Measurements from ENCODE around the gene COPS7A. TPM values are rescaled to one million over a fixed set of nuclear protein-coding genes. Genes with fewer than 3 reads are reported as not detected.

Gene COPS7A
- total RNA-seq, 1 experiment from 2014 or later, result 67.8 TPM

DNA sequence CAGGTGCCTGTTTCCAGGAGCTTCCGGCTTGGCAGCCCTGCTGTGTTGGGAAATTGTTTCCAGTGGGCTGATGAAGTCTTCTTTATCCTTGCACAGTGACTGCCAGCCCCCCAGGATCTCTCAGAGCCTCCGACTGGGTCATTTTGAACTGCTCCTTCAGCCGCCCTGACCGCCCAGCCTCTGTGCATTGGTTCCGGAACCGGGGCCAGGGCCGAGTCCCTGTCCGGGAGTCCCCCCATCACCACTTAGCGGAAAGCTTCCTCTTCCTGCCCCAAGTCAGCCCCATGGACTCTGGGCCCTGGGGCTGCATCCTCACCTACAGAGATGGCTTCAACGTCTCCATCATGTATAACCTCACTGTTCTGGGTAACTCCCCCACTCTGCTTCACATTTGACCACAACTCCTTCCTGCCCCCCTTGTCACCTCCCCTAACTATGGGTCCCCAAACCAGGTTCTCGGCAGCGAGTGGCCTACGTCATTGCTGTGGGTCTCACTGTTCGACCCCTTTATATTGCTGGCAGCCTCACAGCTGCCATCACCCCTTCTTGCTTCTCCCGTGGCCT is 50.7 kb downstream of the COPS7A start:
- DNase-seq (ENCODE audit: low read depth, low spot score) (no peak), ATAC-seq (no peak)
- Histone ChIP-seq H3K9ac (ENCODE audit: low read length) (no peak overlapping the region), H3K36me3 (ENCODE audit: control insufficient read depth in 1 of 2, insufficient read depth in 2 of 2, low read length in 2 of 2) (peaks cover 9 to 10% of the 10 kb centered on the region in 2 experiments; a peak in 3 of 4 replicates), H3K4me1 (ENCODE audit: control insufficient read depth in 1 of 2, insufficient read depth in 2 of 2, low read length in 2 of 2) (peaks cover 11 to 30% of the 10 kb centered on the region in 2 experiments; a peak in 3 of 4 replicates), H3K4me3 (replicated peaks in 1 of 2; ENCODE audit: low read depth in 1 of 2, low read length in 2 of 2) (no peak overlapping the region), H3K79me2 (ENCODE audit: insufficient read depth, low read length) (peaks cover under 1% of the 10 kb centered on the region; the same call in 1 of the 2 replicates), H3K9me3 (ENCODE audit: control insufficient read depth in 1 of 2, insufficient read depth in 1 of 2, low read depth in 1 of 2, low read length in 2 of 2) (no peaks in the 10 kb centered on the region), H3K27ac (ENCODE audit: low read depth, low read length) (no peak overlapping the region), H2AFZ (ENCODE audit: low read depth, low read length, poor library complexity, severe bottlenecking) (no peak overlapping the region), H3K9me2 (ENCODE audit: insufficient read depth) (no peaks in the 10 kb centered on the region), H3K27me3 (ENCODE audit: insufficient read depth, low read length) (no peaks in the 10 kb centered on the region), H3K4me2 (ENCODE audit: low read length) (no peak overlapping the region), H4K20me1 (ENCODE audit: insufficient read depth) (no peaks in the 10 kb centered on the region)
- BruUV-seq (replicated peaks), result no TSS peak
- ChIA-PET RAD21 (ENCODE audit: low non-redundant PET in 1 of 2, low total read pairs in 2 of 2, uncharacterized antibody in 2 of 2, unreplicated experiment in 2 of 2) (no interaction called here), CTCF (interaction anchor here (0.9 kb wide), 1 partner anchor 9 kb away, joined by 3 read pairs; the partner anchor contains the start of gene PTMS), POLR2A (interaction anchor here (1.8 kb wide), 1 partner anchor 9 kb away, joined by 7 read pairs; the partner anchor contains the start of gene PTMS)
- intact Hi-C loops (cut with micrococcal nuclease), result no loop called here
- TF ChIP-seq POLR2A (IDR thresholded peaks at IDR 0.05; ENCODE audit: borderline replicate concordance, extremely low read depth, insufficient read depth, insufficient read length) (no peak), FOSL1 (IDR thresholded peaks at IDR 0.05; ENCODE audit: low read depth) (no peak)

DNA sequence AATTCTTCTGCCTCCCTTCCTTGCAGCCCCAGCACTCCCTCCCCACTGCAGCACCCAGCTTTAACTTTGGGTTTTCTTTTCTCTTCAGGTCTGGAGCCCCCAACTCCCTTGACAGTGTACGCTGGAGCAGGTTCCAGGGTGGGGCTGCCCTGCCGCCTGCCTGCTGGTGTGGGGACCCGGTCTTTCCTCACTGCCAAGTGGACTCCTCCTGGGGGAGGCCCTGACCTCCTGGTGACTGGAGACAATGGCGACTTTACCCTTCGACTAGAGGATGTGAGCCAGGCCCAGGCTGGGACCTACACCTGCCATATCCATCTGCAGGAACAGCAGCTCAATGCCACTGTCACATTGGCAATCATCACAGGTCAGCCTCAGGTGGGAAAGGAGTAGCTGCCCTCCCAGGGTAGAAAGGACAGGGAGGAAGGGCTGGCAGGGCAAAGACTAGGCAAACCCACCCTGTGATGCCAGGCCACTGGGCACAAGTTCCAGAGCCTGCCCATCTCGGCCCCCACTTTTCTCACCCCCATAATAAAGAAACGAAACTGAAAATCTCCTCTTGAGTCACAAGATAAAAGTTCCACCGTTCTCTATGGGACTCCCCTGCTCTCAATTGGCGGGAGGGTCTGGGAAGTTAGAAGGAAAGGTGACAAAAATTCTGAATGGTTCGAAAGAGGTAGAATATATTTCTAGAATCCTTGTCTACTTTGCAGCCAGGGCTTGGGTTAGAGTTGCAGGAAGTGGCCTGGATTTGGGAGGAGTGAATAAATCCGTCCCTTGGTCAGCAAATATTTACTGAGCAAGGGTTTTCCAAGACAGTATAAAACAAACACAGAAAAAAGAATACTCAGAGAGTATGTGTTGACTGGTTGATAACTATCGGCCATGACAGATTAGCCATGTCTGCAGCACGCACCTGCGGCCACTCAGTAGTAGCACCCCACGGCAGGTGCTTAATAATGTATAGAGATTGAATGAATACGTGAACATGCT is 51.6 kb downstream of the COPS7A start:
- no peak overlapping the region for H3K4me3 ChIP-seq (replicated peaks in 1 of 2; ENCODE audit: low read depth in 1 of 2, low read length in 2 of 2)
- no peaks in the 10 kb centered on the region for H3K9me3 ChIP-seq (ENCODE audit: control insufficient read depth in 1 of 2, insufficient read depth in 1 of 2, low read depth in 1 of 2, low read length in 2 of 2)
- no peaks in the 10 kb centered on the region for H3K27me3 ChIP-seq (ENCODE audit: insufficient read depth, low read length)
- no peaks in the 10 kb centered on the region for H3K9me2 ChIP-seq (ENCODE audit: insufficient read depth)
- H3K4me1 ChIP-seq (ENCODE audit: control insufficient read depth in 1 of 2, insufficient read depth in 2 of 2, low read length in 2 of 2), result peaks cover 11 to 29% of the 10 kb centered on the region in 2 experiments; a peak in 3 of 4 replicates
- ChIA-PET RAD21 (ENCODE audit: low non-redundant PET in 1 of 2, low total read pairs in 2 of 2, uncharacterized antibody in 2 of 2, unreplicated experiment in 2 of 2) (no interaction called here), CTCF (interaction anchor here (0.9 kb wide), 1 partner anchor 10 kb away, joined by 3 read pairs; the partner anchor contains the start of gene PTMS), POLR2A (interaction anchor here (1.8 kb wide), 1 partner anchor 10 kb away, joined by 7 read pairs; the partner anchor contains the start of gene PTMS)
- DNase-seq (ENCODE audit: low read depth, low spot score), result no peak
- intact Hi-C loops (cut with micrococcal nuclease), result no loop called here
- TF ChIP-seq SRF (IDR thresholded peaks at IDR 0.05; ENCODE audit: low read depth), result no peak
- no peak for TF ChIP-seq CEBPB (IDR thresholded peaks at IDR 0.05; ENCODE audit: low read depth)
- no peak for TF ChIP-seq POLR2AphosphoS5 (IDR thresholded peaks at IDR 0.05; ENCODE audit: low read depth, low read length)
- TF ChIP-seq, protein P1, sequence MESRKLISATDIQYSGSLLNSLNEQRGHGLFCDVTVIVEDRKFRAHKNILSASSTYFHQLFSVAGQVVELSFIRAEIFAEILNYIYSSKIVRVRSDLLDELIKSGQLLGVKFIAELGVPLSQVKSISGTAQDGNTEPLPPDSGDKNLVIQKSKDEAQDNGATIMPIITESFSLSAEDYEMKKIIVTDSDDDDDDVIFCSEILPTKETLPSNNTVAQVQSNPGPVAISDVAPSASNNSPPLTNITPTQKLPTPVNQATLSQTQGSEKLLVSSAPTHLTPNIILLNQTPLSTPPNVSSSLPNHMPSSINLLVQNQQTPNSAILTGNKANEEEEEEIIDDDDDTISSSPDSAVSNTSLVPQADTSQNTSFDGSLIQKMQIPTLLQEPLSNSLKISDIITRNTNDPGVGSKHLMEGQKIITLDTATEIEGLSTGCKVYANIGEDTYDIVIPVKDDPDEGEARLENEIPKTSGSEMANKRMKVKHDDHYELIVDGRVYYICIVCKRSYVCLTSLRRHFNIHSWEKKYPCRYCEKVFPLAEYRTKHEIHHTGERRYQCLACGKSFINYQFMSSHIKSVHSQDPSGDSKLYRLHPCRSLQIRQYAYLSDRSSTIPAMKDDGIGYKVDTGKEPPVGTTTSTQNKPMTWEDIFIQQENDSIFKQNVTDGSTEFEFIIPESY (IDR thresholded peaks at IDR 0.05; ENCODE audit: extremely low read depth, insufficient replicate concordance, low read length), result no peak
- TF ChIP-seq ZFX (IDR thresholded peaks at IDR 0.05), result no peak
- no peaks in the 10 kb centered on the region for H4K20me1 ChIP-seq (ENCODE audit: insufficient read depth)
- peaks cover 6 to 8% of the 10 kb centered on the region in 2 experiments; a peak in 3 of 4 replicates for H3K36me3 ChIP-seq (ENCODE audit: control insufficient read depth in 1 of 2, insufficient read depth in 2 of 2, low read length in 2 of 2)
- no peak for ATAC-seq
- no peak overlapping the region for H3K4me2 ChIP-seq (ENCODE audit: low read length)
- H3K9ac ChIP-seq (ENCODE audit: low read length), result no peak overlapping the region
- H3K79me2 ChIP-seq (ENCODE audit: insufficient read depth, low read length), result no peaks in the 10 kb centered on the region
- no peak overlapping the region for H2AFZ ChIP-seq (ENCODE audit: low read depth, low read length, poor library complexity, severe bottlenecking)
- no TSS peak for BruUV-seq (replicated peaks)
- no peak overlapping the region for H3K27ac ChIP-seq (ENCODE audit: low read depth, low read length)

All from HCT116 (cell line).